GM10248 (cell line): Measurements from ENCODE around the gene OR52K1.
"Not testable (repeated sequence)": the region's sequence is repeated elsewhere in the genome, so short reads cannot be mapped to it uniquely, and the experiment has no call there.

Experiments
- CTCF ChIA-PET: fragments of 300-600 bp; sonication (Branson Sonifier 250); formaldehyde crosslinking; extraction: SDS; loops from one replicate; lab custom pipeline; 2021; ENCODE audit warnings: antibody characterized with exemption; lab: Yijun Ruan, JAX
- POLR2A ChIA-PET: fragments of 350-650 bp; sonication (Branson Sonifier 250); formaldehyde crosslinking; extraction: SDS; loops from one replicate; lab custom pipeline; 2020; ENCODE audit warnings: antibody characterized with exemption; lab: Yijun Ruan, JAX
- DNase-seq: peaks from one replicate; pipeline ENCODE4 v3.0.0; 2012; ENCODE audit errors: extremely low spot score
- TF ChIP-seq, protein P1 (sequence below): IDR thresholded peaks from 2 replicates; pipeline ENCODE4 v1.5.1; 2012; ENCODE audit warnings: mild to moderate bottlenecking, low read depth; ENCODE audit errors: extremely low read depth, missing control alignments, control extremely low read depth

OR52K1 gene

DNA sequence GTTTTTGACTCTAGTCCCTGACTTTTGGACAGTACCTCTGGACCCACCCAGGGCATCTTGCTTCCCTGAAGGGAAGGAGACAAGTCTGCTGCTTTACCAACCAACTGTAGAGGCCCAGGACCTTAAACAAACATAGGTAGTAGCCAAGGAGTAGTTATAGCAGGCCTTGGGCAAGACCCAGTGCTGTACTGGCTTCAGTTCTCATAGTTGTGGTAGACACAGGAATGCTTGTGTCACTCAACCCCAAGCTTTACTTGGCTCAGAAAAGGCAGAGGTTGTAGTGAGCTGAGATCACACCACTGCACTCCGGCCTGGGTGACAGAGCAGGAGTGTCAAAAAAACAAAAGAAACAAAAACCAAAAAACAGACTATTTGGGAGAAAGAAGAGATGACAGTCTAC, 41.2 kb downstream of the OR52K1 start:
- DNase-seq = no peak
- CTCF ChIA-PET = interaction anchor here (1.1 to 1.3 kb wide), 2 partner anchors 16 to 337 kb away, joined by 3 to 4 read pairs; no protein-coding TSS in a partner anchor
- TF ChIP-seq, protein P1, sequence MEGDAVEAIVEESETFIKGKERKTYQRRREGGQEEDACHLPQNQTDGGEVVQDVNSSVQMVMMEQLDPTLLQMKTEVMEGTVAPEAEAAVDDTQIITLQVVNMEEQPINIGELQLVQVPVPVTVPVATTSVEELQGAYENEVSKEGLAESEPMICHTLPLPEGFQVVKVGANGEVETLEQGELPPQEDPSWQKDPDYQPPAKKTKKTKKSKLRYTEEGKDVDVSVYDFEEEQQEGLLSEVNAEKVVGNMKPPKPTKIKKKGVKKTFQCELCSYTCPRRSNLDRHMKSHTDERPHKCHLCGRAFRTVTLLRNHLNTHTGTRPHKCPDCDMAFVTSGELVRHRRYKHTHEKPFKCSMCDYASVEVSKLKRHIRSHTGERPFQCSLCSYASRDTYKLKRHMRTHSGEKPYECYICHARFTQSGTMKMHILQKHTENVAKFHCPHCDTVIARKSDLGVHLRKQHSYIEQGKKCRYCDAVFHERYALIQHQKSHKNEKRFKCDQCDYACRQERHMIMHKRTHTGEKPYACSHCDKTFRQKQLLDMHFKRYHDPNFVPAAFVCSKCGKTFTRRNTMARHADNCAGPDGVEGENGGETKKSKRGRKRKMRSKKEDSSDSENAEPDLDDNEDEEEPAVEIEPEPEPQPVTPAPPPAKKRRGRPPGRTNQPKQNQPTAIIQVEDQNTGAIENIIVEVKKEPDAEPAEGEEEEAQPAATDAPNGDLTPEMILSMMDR = no peak
- POLR2A ChIA-PET = no interaction called here

DNA sequence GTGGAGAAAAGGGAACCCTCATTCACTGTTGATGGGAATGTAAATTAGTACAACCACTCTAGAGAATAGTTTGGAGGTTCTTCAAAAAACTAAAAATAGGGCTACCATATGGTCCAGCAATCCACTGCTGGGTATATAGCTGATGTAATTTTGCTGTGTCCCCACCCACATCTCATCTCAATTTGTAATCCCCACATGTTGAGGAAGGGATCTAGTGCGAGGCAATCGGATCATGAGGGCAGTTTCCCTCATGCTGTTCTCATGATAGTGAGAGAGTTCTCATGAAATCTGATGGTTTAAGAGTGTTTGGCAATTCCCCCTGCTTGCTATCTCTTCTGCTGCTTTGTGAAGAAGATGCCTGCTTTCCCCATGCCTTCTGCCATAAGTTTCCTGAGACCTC, 45.5 kb downstream of the OR52K1 start:
- no peak for DNase-seq
- TF ChIP-seq, protein P1 = no peak
- ChIA-PET CTCF (no interaction called here), POLR2A (no interaction called here)

DNA sequence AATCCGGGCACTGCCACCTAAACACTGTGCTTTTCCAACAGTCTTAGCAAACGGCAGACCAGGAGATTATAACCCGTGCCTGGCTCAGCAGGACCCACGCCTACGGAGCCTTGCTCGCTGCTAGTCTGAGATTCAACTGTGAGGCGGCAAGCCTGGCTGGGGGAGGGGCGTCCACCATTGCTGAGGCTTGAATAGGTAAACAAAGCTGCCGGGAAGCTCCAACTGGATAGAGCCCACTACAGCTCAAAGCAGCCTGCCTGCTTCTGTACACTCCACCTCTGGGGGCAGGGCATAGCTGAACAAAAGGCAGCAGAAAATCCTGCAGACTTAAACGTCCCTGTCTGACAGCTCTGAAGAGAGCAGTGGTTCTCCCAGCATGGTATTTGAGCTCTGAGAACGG, 49.2 kb downstream of the OR52K1 start:
- DNase-seq, POLR2A ChIA-PET: not testable (repeated sequence)
- CTCF ChIA-PET = interaction anchor here (2.1 kb wide), 1 partner anchor 344 kb away, joined by 7 read pairs; no protein-coding TSS in a partner anchor

DNA sequence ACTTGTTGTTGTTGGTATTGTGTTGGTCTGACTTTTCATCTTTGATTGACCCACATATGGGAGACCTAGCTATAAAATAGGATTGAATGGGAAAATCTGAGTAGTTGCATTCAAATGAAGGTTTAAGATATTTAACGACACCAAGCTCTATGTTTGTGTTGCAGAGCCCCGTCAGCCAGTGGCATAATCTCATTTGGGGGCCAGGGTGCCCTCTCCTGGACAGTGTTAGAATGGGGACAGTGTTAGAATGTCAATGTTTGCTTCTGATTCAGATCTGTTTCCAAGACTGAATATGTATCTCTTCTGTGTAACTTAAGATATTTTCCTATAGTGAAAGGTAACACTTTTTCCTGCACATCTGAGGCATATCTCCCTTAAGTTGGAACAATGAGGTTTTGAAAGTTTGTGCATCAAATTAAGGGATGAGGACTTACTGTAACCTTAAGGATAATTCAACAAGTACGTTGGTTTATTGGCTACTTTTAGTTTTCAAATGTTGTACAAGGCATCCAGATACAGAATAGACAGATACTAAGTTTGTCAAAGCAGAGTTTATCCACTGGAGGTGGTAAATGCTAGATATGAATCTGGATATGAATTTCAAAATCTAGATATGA, 57.3 kb downstream of the OR52K1 start:
- ChIA-PET CTCF (interaction anchor here (0.6 to 10.6 kb wide), 27 partner anchors 8 to 374 kb away, joined by 3 to 169 read pairs (median 4); partner anchors contain the start of gene OR52B4), POLR2A (no interaction called here)
- TF ChIP-seq, protein P1 = peak; percentile 73
- peak; percentile 36 for DNase-seq

DNA sequence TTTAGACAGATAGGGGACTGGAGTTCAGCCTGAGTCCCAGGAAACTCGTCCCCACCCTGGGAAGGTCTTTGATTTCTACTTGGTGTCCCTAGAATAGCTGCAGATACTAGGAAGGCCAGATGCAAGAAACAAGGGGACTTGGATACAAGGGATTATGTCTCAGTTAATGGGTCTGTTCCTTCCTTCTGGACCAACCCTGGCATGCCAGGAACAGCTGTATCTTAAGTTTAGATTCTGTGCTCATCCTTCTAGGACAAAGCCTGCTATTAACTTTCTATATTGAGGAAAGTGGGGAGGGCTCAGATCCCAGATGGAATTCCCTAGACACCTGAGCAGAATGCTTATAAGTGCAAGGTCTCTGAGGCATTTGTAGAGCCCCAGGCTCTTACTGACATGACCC, 58.6 kb downstream of the OR52K1 start:
- ChIA-PET CTCF (interaction anchor here (0.7 to 10.6 kb wide), 6 partner anchors 18 to 361 kb away, joined by 3 to 169 read pairs (median 18); no protein-coding TSS in a partner anchor), POLR2A (no interaction called here)
- DNase-seq = no peak
- TF ChIP-seq, protein P1 = no peak
